ENCODE data around the gene TMLHE.
"Not testable (repeated sequence)": the region's sequence is repeated elsewhere in the genome, so short reads cannot be mapped to it uniquely, and the experiment has no call there.

The TMLHE gene

GRCh38 chrX:155491421-155491820 lies 121.3 kb downstream of the TMLHE start:
- DNase-seq (ENCODE audit: low read depth), result not testable (repeated sequence)

- not testable (repeated sequence) for DNase-seq (ENCODE audit: low read depth)
Measured at GRCh38 chrX:155477136-155477535, 135.6 kb downstream of the TMLHE start.

GRCh38 chrX:155466269-155466938 lies 146.3 kb downstream of the TMLHE start:
- DNase-seq (ENCODE audit: low read depth), result not testable (repeated sequence)

- not testable (repeated sequence) for DNase-seq (ENCODE audit: low read depth)
Measured at GRCh38 chrX:155460501-155460900, 152.3 kb downstream of the TMLHE start.

- not testable (repeated sequence) for DNase-seq (ENCODE audit: low read depth)
Measured at GRCh38 chrX:155458471-155458870, 154.3 kb downstream of the TMLHE start, which contains the start of gene F8A3. F8A3 (minus strand) TSS chrX:155458620; CDS start chrX:155458600, 20 bp downstream.

GRCh38 chrX:155457761-155458447 lies 154.8 kb downstream of the TMLHE start:
- DNase-seq (ENCODE audit: low read depth), result not testable (repeated sequence)

GRCh38 chrX:155441097-155441496 lies 171.7 kb downstream of the TMLHE start:
- no peak for DNase-seq (ENCODE audit: low read depth)

All from stimulated activated CD8-positive, alpha-beta memory T cell treated with anti-CD3 and anti-CD28 coated beads, Interleukin-15, amount 100 ng/mL, for 1 hour (primary cell).